HG03565 (cell line): Measurements from ENCODE around the gene PPP2CA.
A peak's percentile ranks its signal among the peaks of the same experiment; 100 is the strongest.
"Not testable (repeated sequence)": the region's sequence is repeated elsewhere in the genome, so short reads cannot be mapped to it uniquely, and the experiment has no call there.

Source experiments
- ATAC-seq: cut with Tn5 transposase; IDR thresholded peaks from one replicate; pipeline ENCODE4 v1.9.1; 2021; ENCODE audit warnings: mild to moderate bottlenecking, moderate library complexity; ENCODE audit not compliant: unreplicated experiment

PPP2CA gene

DNA sequence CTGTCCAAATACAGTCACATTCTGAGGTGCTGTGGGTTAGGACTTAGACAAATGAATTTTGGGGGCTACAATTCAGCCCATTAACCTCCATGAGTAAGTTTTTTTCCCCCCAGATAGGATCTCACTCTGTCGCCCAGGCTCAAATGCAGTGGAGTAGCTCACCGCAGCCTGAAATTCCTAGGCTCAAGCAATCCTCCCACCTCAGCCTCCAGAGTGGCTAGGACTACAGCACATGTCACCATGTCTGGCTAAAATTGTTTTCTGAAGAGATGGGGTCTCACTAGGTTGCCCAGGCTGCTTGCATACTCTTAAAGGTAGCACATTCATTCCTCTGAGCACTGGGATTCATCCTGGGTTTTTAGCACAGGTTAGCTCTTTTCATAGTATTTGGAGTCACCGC, 22.2 kb downstream of the PPP2CA start:
- ATAC-seq: no peak

DNA sequence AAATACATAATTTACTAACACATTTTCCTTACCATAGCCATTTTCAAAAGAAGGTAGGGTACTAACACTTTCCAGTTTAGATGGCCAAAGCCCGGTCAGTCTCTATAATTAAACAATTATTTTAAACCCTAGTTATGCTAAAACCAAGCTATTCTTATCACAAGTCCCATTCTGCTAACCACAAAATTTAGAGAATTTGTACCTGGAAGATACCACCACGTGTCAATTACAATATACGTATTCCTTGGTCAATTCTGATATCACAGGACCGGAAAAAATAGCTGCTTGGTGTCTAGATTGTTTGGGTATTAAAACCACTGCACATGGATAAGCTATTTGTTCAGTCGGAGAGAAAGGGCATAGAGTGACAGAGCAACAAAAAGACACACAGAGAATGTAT, 30.2 kb downstream of the PPP2CA start:
- no peak for ATAC-seq

DNA sequence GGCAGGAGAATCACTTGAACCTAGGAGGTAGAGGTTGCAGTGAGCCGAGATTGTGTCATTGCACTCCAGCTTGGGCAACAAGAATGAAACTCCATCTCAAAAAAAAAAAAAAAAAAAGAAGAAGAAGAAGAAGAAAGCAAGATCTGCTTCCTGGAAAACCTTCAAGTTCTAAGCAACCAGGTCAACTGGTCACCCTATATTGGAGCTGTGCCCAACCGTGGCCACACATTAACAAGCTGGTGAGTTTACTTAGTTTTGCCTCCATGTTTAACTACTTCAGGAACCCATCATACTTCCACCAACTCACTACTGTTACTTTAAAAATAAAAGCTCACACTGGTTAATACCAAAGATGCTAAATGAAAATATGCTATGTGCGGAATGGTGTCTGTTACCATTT, 36.8 kb downstream of the PPP2CA start:
- no peak for ATAC-seq

DNA sequence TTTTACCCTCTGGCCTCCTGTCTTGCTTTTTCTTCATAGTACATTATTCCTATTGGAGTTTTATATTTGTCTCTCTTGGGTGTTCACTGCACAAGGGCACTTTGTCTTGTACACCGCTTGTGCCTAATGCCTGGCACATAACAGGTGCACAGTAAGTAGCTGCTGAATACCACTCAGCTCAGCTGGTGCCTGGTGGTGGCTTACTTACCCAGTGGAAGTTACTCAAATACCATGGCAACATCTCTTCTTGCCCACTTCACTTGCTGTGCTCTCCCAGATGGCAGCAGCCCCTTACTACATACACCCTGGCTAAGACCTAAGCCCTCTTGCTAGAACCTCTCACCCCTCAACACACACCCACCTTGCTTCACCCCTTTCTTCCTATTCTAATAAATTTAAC, 37.8 kb downstream of the PPP2CA start:
- no peak for ATAC-seq

DNA sequence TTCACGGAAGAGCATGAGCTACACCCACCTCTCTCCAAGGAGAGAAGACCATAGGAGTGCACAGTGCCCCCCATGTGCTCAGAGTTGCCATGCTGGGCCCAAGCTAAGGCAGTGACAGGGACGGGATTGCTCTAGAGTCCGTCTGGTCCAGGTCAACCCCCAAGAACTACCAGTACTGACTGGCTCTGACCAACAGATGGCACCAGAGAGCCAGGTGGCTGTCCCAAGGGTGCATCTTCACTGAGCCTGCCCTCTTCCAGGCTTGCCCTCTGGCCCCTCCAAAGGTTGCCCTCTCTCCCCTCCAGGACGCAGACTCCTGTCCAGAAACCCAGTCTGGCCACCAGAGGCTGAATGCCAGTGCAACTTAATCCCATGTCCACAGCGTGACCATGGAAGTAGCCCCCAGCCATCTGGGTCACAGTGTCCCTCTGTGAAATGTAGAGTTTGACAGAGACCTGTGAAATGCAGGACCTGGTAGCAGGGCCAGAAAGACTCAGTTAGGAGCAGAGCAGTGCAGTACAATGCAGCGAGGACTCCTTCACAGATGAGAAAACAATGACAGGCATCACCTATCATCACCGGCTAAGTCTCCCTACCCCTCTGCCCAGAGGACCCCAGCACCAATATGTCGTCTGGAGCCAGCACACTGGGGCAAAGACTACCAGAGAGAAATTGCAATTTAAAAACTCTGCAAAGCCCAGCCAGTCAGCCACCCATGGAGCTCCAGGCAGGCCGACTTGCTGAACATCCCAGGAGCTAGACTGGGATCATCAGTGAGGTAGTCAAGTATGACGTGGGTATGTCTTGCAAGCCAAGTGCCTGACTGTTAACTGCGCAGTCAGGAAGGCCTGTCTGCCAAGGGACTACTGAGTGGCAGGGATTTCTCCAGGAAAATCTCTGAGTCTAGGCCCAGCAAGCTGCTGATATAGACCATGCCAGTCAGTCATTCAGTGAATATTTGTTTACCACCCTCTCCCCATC, 41.4 kb downstream of the PPP2CA start:
- ATAC-seq: no peak

DNA sequence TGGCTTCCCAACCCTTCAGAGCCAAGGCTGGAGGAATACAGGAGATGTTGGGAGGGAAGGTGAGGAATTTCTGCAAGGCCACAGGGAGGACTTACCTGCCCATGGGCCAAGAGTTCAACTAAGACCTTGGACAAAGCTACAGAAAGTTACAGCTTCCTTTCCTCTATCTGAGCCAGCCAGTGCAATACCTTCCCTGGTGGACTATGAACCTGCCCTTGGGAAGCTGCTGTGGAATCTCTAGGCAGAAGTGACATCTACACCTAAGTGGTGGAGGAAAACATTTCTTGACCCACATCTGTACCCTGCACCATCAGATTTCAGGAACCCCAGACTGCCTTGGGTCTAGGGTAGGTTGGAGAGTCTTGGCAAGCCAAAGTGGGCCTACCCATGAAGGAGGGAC, 42.4 kb downstream of the PPP2CA start:
- no peak for ATAC-seq

DNA sequence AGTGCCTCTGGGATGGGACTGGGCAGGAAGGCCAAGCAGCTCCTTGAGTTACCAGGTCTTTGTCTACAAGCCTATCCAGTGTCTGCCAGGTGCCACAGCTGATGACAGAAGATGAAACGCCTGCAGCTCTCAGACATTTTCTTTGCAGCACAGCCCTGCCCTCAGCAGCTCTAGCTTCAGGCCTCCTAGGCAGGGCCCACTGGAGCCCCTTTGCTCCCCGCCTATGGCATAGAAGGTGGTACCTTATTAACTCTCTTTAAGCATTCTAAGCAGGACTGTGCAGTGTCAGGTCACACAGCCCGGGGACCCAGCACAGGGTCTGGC, 47.8 kb downstream of the PPP2CA start:
- ATAC-seq: no peak

DNA sequence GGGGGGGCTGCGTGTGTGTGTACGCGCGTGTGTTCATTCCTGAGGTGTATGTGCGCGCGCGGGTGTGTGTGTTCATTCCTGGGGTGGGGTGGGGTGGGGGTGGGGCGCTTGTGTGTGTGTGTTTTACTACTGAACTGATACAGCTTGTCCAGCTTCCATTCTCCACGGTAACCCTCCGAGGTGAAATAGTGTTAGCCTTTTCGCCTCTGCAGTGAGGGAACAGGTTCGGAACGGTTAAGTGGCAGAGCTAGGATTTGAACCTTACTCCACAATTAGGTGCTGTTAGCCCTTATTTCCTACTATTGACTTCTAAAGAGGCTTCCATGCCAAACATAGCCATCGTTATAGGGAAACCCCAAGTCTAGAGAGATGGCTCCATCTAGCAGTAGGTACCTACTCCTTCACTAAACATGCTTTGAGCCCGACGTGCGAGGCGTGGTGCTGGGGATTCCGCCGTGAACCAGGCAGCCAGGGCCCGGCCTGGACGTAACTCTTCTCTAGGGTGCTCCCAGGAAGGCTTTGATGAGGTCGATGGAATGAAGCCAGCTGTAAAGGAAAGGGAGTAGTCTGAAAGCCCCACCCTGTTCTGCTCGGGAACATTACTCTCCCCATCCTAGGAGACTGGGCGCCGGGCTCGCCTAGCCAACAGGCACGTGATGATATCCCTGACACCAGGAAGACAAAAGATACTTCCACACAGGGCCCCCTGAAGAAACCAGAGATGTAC, 48.3 kb downstream of the PPP2CA start:
- ATAC-seq: no peak

DNA sequence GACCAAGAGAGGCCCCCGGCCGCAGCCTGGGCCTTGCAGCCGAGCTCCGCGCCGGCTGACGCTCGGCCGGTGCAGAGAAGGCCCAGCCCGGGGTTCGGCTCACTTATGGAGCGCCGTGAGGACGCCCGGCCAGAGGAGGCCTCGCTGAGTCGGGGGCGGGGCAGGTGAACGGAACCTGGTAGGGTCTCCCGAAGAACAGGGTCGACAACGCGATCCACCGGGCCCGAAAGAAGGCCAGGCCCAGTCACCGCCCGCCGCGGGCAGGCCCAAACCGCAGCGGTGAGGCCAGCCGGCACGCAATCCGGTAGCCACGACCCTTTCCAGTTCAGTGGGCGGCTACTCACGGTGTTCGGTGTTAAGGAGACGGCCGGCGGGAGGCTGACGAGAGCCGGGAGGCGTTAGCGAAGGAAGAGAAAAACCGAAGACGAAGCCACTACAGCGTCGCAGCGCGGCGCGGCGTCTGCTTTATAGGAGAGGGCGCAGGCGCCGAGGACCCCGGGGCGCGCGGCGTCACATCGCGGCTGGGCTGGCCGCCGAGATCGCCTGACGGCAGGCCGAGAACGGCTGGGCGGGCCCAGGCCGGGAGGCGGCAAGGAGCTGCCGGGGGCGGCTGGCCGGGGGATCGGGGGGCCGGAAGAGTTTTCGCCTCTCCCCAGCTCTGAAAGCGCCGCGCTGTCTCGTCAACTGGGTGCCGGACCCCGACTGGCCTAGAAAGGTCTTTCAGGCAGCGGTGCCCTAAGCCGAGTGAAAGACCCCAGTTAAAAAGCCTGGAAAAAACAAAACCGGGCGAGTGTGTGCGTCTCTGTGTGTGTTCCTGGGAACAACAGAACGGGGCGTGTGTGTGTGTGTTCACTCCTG, 49.1 kb downstream of the PPP2CA start, which contains the start of gene SKP1:
Gene SKP1 (minus strand): TSS at position 440 of the 858 bp plus-strand sequence. CDS start 2,928 bp downstream, outside the sequence.
- peak; percentile 60 for ATAC-seq

DNA sequence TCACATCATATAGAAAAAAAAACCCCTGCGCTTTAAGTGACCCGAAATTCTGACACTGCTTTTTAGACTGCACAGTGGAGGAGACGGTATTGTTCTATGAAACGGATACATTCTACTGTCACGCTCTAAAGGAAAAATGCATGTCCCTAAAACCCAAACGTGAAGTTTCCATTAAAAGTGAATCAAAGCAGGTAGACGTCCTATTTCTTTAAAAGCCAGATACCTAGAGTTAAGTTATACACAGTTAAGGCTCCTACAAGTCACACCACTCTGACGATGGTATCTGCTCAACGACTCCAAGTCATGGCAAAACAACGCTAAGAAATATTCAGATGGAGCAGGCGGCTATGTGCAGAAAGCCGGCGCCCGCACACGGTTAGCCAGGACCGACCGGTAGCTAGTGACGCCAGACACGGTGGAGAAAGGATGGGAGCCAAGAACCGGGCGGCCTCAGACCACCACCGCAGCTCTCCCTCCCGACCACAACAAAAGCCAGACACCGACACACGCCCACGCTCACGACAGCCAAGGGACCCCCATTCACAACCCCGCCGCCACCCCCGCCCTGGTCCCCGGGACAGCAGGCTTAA, 49.9 kb downstream of the PPP2CA start:
- ATAC-seq: peak; percentile 14

DNA sequence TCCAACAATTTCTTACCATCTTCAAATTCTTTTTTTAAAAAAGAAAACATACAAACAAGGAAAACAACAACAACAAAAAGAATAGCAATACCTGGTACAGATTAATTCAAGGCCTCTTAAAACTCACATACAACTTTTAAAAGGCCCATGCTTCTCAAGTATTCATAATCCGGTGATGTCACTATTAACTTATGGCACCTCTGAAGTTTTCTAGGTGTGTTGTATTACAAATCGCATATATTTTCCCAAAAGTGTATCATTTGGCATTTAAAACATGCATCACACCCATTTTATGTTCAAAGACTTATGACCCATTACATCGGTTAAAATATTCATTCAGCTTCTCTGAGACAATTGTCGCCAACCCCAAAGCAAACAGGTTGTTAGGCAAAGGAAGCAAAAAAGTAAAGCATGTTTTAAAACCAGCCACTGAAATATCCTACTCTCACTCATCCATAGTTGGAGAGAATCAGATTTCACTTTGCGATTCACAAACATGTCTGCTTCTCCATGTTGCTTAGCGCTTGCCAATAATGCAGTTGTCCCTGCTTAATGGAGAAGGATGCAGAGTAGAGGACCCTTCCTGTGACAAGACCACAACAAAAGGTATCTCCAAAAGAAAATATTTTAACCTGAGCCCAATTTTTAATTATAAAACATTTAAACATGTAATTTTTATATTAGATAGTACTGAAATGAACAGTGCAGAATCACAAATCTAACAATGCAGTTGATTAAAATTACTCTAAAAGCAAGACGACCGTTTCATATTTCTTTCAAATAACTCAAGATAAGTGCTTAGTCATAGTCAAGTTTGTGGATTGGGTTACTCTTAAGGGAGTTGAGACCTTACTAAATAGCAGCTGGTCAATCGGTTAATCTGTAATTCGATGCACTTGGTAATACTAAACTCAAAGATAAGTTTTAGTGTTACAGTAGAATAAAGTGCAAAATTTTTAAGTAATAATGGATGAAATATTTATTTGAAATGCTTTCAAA, 50.7 kb downstream of the PPP2CA start:
- ATAC-seq: no peak

DNA sequence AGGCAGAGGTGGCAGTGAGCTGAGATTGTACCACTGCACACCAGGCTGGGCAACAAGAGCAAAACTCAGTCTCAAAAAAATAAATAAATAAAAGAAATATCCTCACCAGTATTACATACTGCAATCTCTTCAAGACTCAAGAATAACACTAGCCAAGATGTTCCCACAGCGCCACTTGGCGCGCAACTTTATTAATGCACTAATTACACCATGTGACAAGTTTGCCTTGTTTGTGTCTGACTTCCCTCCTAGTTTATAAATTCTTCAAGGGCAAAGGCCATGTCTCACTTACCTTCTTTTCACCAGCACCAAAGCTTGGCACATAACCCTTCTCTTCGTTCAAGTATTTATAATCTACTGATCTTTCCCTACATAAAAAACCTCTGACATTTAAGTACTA, 53.9 kb downstream of the PPP2CA start:
- no peak for ATAC-seq

DNA sequence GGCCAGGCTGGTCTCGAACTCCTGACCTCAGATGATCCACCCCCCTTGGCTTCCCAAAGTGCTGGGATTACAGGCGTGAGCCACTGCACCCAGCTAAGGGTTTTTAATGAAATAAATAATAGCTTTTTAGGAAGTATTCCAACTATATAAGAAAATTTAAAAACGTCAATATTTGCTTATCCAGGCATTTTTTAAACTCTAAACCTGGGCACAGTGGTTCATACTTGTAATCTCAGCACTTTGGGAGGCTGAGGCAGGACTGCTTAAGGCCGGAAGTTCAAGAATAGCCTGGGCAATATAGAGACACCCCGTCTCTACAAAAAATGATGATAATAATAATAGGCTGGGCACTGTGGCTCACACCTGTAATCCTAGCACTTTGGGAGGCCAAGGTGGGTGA, 63.3 kb downstream of the PPP2CA start:
- no peak for ATAC-seq

DNA sequence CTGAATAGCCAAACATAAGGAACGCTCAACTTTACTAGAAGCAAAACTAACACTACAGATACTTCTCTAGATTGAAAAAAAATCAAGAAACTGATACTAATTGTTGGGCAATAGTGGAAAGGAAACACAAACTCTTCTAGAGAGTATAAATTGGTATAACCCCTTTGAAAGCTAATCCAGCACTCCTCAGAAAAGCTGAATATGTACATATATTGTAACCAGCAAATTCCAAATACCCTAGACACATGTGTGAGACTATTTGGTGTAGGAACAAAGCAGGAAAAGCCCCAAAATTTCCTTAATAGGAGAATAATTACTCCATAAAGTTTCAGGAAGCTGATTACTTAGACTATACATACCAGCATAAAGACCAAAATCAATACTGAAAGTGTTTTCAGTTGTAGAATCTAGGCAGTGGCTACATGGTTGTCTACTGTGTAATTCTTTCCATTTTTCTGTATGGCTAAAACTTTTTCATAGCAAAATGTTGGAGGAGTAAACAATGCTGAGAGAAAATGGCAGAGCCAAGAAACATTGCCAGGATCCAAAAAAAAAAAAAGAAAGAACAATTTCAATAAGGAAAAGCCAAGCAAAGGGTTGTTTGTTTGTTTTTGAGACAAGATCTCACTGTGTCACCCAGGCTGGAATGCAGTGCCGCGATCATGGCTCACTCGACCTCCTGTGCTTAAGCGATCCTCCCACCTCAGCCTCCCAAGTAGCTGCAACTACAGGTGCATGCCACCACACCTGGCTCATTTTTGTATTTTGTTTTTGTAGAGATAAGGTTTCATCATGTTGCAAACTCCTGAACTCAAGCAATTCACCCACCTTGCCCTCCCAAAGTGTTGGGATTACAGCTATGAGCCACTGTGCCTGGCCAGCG, 64.1 kb downstream of the PPP2CA start:
- no peak for ATAC-seq

DNA sequence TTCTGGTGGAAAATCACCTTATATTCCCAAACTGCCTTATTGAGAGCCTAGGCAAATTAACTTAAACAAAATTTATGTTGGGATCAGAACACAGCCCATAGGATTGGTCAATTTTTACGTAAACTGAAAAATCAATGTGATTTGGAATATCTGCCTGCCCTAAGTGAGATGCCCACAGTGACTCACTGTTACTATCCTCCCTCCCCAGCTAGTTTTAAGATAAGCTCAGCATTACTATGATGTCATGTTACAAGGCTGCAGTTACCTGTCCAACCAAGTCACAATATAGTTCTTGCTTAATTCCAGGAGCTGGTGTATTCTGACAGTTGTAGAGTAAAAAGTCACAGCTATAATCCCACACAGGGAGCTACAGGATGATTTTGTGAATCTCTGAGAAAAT, 72.2 kb downstream of the PPP2CA start:
- no peak for ATAC-seq

DNA sequence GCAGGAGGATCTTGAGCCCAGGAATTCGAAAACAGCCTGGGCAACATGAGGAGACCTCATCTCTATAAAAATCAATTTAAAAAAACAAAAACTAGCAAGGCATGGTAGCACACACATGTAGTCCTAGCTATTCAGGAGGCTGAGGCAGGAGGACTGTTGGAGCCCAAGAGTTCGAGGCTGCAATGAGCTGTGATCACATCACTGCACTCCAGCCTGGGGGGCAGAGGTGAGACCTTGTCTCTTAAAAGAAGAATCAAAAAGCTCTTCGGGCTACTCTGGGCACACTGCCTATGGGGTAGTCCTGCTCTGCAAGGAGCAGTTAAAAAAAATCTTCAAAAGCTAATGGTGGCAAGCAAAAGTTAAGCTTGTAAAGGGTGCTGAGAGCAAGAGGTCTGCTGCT, 72.6 kb downstream of the PPP2CA start:
- ATAC-seq: no peak

DNA sequence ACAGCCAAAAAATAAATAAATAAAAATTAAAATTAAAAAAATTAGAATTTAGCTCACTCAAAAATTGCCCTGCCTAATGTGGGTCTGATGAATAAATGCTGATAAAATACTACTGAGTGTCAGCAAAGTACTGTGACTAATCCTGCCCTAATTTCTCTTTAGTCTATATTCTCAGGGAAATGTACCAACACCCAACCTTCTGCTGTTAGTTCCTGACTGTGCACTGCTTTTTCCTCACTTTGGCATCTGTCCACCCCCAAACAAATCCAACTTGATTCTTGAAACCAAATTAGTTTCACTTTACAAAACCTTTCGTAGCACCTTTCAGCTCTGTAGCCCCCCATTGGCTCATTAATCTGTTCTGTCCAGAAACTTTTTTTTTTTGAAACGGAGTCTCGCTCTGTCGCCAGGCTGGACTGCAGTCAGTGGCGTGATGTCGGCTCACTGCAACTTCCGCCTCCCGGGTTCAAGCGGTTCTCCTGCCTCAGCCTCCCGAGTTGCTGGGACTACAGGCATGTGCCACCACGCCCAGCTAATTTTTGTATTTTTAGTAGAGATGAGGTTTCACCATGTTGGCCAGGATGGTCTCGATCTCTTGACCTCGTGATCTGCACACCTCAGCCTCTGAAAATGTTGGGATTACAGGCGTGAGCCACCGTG, 73.6 kb downstream of the PPP2CA start:
- not testable (repeated sequence) for ATAC-seq

DNA sequence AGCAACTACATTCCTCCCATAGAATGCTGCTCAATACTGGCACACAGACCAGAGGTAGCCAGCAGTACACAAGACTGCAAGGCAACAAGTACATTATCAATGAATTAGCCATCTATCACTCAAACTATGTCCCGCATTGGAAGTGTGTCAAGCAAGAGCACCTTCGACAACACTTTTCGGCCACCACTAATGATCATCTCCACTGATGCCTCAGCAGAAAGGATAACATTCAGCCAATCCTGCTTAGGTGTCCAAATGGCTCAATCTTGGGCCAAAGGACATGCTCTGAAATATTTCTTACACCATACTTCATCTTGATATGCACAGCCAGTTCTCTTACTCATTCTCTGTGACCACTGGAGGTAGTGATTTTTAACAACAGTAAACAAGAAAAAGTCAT, 74.2 kb downstream of the PPP2CA start:
- ATAC-seq: no peak
